ENCODE data around the gene MSH2.

DNA sequence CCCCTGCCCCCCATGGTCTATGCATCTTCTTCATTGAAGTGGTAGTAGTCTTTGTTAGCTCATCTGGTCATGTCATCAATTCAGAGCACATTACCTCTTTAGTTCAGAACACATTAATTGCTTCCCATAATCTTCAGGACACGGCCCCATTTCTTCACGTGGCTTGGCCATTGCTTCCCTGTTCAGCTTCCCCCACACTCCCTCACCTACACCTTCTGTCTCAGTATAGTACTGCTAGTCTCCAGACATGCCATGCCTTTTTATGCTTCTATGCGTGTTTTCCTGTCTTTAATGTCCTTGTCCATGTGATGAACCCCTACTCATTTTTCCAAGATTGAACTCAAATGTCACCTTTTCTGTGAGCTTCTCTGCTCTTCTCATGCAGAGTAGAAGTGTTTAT is 35.1 kb downstream of the MSH2 start:
- TF ChIP-seq, protein P1, sequence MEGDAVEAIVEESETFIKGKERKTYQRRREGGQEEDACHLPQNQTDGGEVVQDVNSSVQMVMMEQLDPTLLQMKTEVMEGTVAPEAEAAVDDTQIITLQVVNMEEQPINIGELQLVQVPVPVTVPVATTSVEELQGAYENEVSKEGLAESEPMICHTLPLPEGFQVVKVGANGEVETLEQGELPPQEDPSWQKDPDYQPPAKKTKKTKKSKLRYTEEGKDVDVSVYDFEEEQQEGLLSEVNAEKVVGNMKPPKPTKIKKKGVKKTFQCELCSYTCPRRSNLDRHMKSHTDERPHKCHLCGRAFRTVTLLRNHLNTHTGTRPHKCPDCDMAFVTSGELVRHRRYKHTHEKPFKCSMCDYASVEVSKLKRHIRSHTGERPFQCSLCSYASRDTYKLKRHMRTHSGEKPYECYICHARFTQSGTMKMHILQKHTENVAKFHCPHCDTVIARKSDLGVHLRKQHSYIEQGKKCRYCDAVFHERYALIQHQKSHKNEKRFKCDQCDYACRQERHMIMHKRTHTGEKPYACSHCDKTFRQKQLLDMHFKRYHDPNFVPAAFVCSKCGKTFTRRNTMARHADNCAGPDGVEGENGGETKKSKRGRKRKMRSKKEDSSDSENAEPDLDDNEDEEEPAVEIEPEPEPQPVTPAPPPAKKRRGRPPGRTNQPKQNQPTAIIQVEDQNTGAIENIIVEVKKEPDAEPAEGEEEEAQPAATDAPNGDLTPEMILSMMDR (IDR thresholded peaks at IDR 0.05): no peak
- TF ChIP-seq POLR2A (IDR thresholded peaks at IDR 0.05): no peak
